Liver (tissue), 3 donors: ENCODE measurements around the gene BPIFB4.

Experiments used
- CTCF ChIP-seq: fragments of 150-350 bp; IDR thresholded peaks from 2 replicates; pipeline ENCODE4 v1.5.1; 2017; ENCODE audit warnings: improper control_type of control experiment, low read depth, low read length; ENCODE audit not compliant: missing input control
- EGR1 ChIP-seq, 2 donors: IDR thresholded peaks; 2 replicates each; pipeline ENCODE4 v1.6.1; 2016 to 2018; ENCODE audit warnings: antibody characterized with exemption in 2 of 2, low read depth in 2 of 2
- FOXA1 ChIP-seq: IDR thresholded peaks from 2 replicates; pipeline ENCODE4 v1.6.1; 2016; ENCODE audit warnings: antibody characterized with exemption
- HNF4A ChIP-seq, 2 donors: conservative IDR thresholded peaks; 2 replicates each; pipeline ENCODE4 v1.6.1; 2016; ENCODE audit warnings: antibody characterized with exemption in 2 of 2, mild to moderate bottlenecking in 2 of 2
- HNF4G ChIP-seq: IDR thresholded peaks from 2 replicates; pipeline ENCODE4 v1.6.1; 2016; ENCODE audit warnings: antibody characterized with exemption
- JUND ChIP-seq, 2 donors: IDR thresholded peaks; 2 replicates each; pipeline ENCODE4 v1.6.1; 2016; ENCODE audit warnings: antibody characterized with exemption in 2 of 2
- RAD21 ChIP-seq, 2 donors: IDR thresholded peaks; 2 replicates each; pipeline ENCODE4 v1.6.1; 2016; ENCODE audit warnings: antibody characterized with exemption in 2 of 2, mild to moderate bottlenecking in 2 of 2
- REST ChIP-seq: IDR thresholded peaks from 2 replicates; pipeline ENCODE4 v1.6.1; 2016; ENCODE audit warnings: antibody characterized with exemption, mild to moderate bottlenecking
- RXRA ChIP-seq, 2 donors: IDR thresholded peaks; 2 replicates each; pipeline ENCODE4 v1.6.1; 2017 to 2018; ENCODE audit warnings: antibody characterized with exemption in 2 of 2, mild to moderate bottlenecking in 1 of 2
- SP1 ChIP-seq: IDR thresholded peaks from 2 replicates; pipeline ENCODE4 v1.6.1; 2018; ENCODE audit warnings: antibody characterized with exemption, mild to moderate bottlenecking
- TF ChIP-seq, protein P1 (sequence below): IDR thresholded peaks from 2 replicates; pipeline ENCODE4 v1.6.1; 2016; ENCODE audit warnings: antibody characterized with exemption
- TF ChIP-seq, protein P2 (sequence below): IDR thresholded peaks from 2 replicates; pipeline ENCODE4 v1.6.1; 2016; ENCODE audit warnings: antibody characterized with exemption
- donor health status: healthy.
- donor health status: healthy.

DNA sequence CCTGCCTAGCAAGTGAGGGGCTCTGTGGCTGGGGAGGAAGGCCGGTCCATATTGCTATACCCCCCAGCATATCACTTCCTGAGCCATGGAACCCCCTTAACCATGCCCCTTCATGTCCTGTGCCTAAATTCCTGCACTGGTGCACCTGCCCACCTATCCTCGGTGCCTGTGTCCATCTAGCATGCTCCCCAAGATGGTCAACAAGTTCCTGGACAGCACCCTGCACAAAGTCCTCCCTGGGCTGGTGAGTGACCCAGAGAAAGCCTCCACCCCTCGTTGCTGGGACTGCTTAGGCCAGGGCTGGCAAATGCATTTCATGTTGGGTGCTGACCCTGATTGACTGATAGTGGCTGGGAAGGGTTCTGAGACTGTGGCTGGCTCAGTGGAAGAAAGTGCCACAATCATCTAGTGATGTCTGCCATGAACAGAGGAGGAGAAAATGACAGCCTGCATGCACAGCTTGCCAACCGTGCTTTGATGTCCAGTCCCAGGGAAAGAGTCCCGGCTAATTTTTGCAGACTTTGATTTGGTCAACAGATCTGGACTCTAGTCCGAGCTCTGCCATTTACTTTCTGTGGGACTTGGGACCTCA is 44.4 kb upstream of the BPIFB4 start:
- TF ChIP-seq CTCF = no peak
- TF ChIP-seq SP1 = no peak
- no peak for TF ChIP-seq RAD21 (IDR thresholded peaks at IDR 0.05)
- TF ChIP-seq, protein P1, sequence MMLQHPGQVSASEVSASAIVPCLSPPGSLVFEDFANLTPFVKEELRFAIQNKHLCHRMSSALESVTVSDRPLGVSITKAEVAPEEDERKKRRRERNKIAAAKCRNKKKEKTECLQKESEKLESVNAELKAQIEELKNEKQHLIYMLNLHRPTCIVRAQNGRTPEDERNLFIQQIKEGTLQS = no peak
- TF ChIP-seq FOXA1 = no peak
- TF ChIP-seq, protein P2, sequence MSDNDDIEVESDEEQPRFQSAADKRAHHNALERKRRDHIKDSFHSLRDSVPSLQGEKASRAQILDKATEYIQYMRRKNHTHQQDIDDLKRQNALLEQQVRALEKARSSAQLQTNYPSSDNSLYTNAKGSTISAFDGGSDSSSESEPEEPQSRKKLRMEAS = no peak
- TF ChIP-seq REST = no peak
- no peak for TF ChIP-seq HNF4G
- no peak for TF ChIP-seq RXRA (IDR thresholded peaks at IDR 0.05)
- TF ChIP-seq HNF4A (conservative IDR thresholded peaks at IDR 0.05) = no peak
- TF ChIP-seq EGR1 (IDR thresholded peaks at IDR 0.05; ENCODE audit: low read depth in 2 of 2) = no peak
- no peak for TF ChIP-seq JUND (IDR thresholded peaks at IDR 0.05)
